BLaER1 (cell line): Measurements from ENCODE around the gene XK.

Source experiments
- H3K27ac ChIP-seq: shearing (Covaris generic); formaldehyde crosslinking; 2 replicates; pipeline ENCODE4 v1.8.1; 2022
- H3K27me3 ChIP-seq: shearing (Covaris generic); formaldehyde crosslinking; 2 replicates; pipeline ENCODE4 v1.8.1; 2022
- H3K36me3 ChIP-seq: shearing (Covaris generic); formaldehyde crosslinking; 2 replicates; pipeline ENCODE4 v1.8.1; 2022
- H3K4me1 ChIP-seq: shearing (Covaris generic); formaldehyde crosslinking; 2 replicates; pipeline ENCODE4 v1.8.1; 2022
- H3K4me2 ChIP-seq: shearing (Covaris generic); formaldehyde crosslinking; 2 replicates; pipeline ENCODE4 v1.8.1; 2022
- H3K4me3 ChIP-seq: shearing (Covaris generic); formaldehyde crosslinking; 2 replicates; pipeline ENCODE4 v1.8.1; 2022
- H3K9ac ChIP-seq: shearing (Covaris generic); formaldehyde crosslinking; 2 replicates; pipeline ENCODE4 v1.8.1; 2022
- H3K9me3 ChIP-seq: shearing (Covaris generic); formaldehyde crosslinking; 2 replicates; pipeline ENCODE4 v1.8.1; 2022
- H4K20me1 ChIP-seq: shearing (Covaris generic); formaldehyde crosslinking; 2 replicates; pipeline ENCODE4 v1.8.1; 2022
- Cebpa-rat ChIP-seq: shearing (Covaris generic); IDR thresholded peaks from 2 replicates; pipeline ENCODE4 v1.8.1; 2022

Gene XK

DNA sequence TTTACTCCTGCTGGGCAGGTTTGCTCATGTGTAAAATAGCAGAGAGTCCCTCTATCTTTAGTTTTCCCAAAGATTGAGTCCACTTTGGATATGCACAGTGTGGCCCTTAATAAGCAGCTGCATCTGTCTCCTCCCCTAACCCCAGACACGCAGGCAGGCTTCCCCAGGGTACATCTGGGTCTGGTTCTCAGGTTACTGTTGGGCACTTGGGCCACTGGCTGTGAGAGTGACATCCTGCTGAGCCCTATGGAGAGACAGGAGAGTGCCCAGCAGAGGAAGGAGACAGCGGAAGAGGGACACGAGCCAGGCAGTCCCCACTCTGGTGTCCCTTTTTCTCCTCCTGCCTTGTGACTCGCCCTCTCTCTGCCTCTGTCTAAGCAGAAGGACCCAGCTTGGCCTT lies 16.0 kb downstream of the XK start:
- Histone ChIP-seq H3K4me2 (no peak overlapping the region), H4K20me1 (no peaks in the 10 kb centered on the region), H3K4me3 (no peak overlapping the region), H3K27me3 (no peaks in the 10 kb centered on the region), H3K27ac (no peak overlapping the region), H3K9me3 (no peaks in the 10 kb centered on the region), H3K9ac (no peak overlapping the region), H3K36me3 (no peaks in the 10 kb centered on the region), H3K4me1 (no peaks in the 10 kb centered on the region)
- TF ChIP-seq Cebpa-rat, result no peak

DNA sequence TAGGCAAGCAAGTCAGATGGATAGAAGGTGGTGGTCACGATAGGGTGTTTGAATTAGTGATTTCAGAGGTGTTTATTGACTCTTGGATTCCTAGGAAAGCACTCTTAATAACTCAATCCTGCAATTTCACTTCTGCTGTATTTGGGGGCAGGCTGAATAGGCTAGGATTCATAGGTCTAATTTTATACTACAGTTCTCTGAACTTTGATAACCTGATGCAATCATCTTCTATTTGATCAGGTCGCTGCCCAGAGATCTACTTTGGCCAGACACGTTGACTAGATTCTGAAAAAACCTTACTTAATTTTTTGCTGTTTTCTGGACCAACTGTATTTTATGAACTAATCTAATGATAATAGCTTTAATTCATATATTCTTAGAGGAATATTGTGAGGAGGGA lies 26.4 kb downstream of the XK start:
- Histone ChIP-seq H3K9me3 (peaks cover 14% of the 10 kb centered on the region), H3K4me1 (no peaks in the 10 kb centered on the region), H3K36me3 (no peaks in the 10 kb centered on the region), H3K27me3 (no peaks in the 10 kb centered on the region), H3K4me3 (no peak overlapping the region), H4K20me1 (no peaks in the 10 kb centered on the region), H3K9ac (no peak overlapping the region), H3K27ac (no peak overlapping the region), H3K4me2 (no peak overlapping the region)
- TF ChIP-seq Cebpa-rat, result no peak

DNA sequence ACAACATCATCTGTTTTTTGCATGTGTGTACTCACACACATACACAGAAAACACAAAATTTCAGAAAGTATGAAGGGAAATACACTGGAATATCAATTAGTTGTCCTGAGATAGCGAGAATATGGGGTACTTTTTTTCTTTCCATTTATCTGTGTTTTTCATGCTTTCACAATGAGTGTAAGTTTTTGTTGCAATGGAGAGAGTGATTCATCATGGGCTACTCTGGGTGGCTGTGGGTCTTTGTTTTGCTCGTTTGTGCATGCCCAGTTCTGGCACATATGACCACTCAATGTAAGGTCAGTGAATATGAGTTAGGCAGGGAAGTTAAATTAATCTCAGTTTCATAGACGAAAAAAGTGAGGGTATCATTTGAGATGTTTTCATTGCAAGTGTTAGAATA lies 26.9 kb downstream of the XK start:
- H3K9me3 ChIP-seq, result peaks cover 9% of the 10 kb centered on the region
- no peak for TF ChIP-seq Cebpa-rat
- no peak overlapping the region for H3K9ac ChIP-seq
- no peaks in the 10 kb centered on the region for H3K4me1 ChIP-seq
- H3K4me2 ChIP-seq, result no peak overlapping the region
- no peaks in the 10 kb centered on the region for H3K36me3 ChIP-seq
- no peak overlapping the region for H3K27ac ChIP-seq
- no peaks in the 10 kb centered on the region for H3K27me3 ChIP-seq
- H3K4me3 ChIP-seq, result no peak overlapping the region
- H4K20me1 ChIP-seq, result no peaks in the 10 kb centered on the region

DNA sequence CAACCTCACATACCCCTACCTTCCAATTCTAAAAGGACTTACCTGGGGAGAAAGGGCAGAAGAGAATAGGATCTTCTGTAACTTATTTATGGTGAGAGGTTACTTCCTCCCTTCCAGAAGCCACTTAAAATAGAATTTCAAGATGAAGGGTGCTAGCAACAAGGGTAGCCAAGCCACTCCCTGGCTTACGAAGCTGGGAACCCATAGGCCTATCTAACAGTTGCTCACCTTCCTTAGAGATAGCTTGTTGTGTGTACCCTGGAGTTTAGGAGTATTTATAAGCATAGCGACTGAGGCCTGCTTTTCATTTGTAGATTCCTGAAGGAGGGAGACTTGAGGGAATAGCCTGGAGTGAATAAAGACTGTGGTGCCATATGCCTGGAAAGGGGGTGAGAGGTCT lies 28.9 kb downstream of the XK start:
- no peak overlapping the region for H3K4me3 ChIP-seq
- H3K9me3 ChIP-seq, result peaks cover 13% of the 10 kb centered on the region
- no peak overlapping the region for H3K4me2 ChIP-seq
- TF ChIP-seq Cebpa-rat, result no peak
- no peaks in the 10 kb centered on the region for H3K27me3 ChIP-seq
- no peak overlapping the region for H3K9ac ChIP-seq
- no peak overlapping the region for H3K27ac ChIP-seq
- H3K36me3 ChIP-seq, result no peaks in the 10 kb centered on the region
- H4K20me1 ChIP-seq, result no peaks in the 10 kb centered on the region
- no peaks in the 10 kb centered on the region for H3K4me1 ChIP-seq

GRCh38 chrX:37716602-37717001 lies 31.0 kb downstream of the XK start:
- H3K4me3 ChIP-seq, result no peak overlapping the region
- peaks cover 23% of the 10 kb centered on the region for H3K9me3 ChIP-seq
- no peaks in the 10 kb centered on the region for H3K27me3 ChIP-seq
- no peak for TF ChIP-seq Cebpa-rat
- no peaks in the 10 kb centered on the region for H3K4me1 ChIP-seq
- H3K27ac ChIP-seq, result no peak overlapping the region
- no peak overlapping the region for H3K9ac ChIP-seq
- H3K4me2 ChIP-seq, result no peak overlapping the region
- H4K20me1 ChIP-seq, result no peaks in the 10 kb centered on the region
- no peaks in the 10 kb centered on the region for H3K36me3 ChIP-seq

DNA sequence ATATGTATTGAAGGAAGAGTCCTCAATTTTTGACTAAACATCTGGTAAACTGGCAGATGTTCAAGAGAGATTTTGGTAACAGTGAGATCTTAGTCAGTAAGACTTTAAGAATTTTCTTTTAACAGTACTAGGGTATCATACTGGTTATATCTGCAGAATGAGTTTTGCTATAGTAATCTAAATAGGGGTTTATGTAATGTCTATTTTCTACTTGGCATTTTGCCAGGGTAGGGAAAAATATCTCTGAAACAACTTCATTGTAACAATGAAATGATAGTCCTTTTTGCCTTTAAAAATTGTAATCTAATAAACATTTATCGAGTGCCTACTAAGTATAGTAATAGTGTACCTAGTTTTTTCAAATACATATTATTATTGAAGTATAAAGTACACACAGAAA lies 32.1 kb downstream of the XK start:
- H3K4me1 ChIP-seq, result no peaks in the 10 kb centered on the region
- H3K36me3 ChIP-seq, result no peaks in the 10 kb centered on the region
- H4K20me1 ChIP-seq, result no peaks in the 10 kb centered on the region
- H3K9ac ChIP-seq, result no peak overlapping the region
- H3K9me3 ChIP-seq, result peaks cover 30% of the 10 kb centered on the region
- no peak for TF ChIP-seq Cebpa-rat
- H3K4me2 ChIP-seq, result no peak overlapping the region
- H3K27me3 ChIP-seq, result no peaks in the 10 kb centered on the region
- H3K27ac ChIP-seq, result no peak overlapping the region
- H3K4me3 ChIP-seq, result no peak overlapping the region

DNA sequence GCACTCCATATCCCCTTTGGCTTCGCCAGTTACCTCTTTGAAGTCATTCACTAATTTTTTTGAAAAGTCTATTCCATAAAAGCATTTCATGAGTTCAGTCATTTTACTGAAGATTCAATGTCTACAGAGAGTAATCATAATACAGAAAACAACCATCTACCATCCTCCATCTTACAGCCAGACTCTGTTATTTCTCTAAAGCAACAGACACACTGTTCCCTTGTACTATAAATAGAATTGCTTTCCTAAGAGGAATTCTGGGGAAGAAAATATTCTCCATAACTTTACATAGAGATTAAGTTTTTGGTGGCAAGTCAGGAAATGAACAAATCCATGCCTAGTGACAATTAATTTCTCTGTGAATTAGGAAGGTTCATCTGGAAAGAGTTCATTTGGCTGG lies 37.0 kb downstream of the XK start:
- no peak for TF ChIP-seq Cebpa-rat
- peaks cover 65% of the 10 kb centered on the region for H3K9me3 ChIP-seq
- no peak overlapping the region for H3K4me3 ChIP-seq
- H3K4me1 ChIP-seq, result peaks cover 30% of the 10 kb centered on the region
- H3K27ac ChIP-seq, result no peak overlapping the region
- no peaks in the 10 kb centered on the region; the same call in 1 of the 2 replicates for H3K36me3 ChIP-seq
- H4K20me1 ChIP-seq, result no peaks in the 10 kb centered on the region
- H3K27me3 ChIP-seq, result no peaks in the 10 kb centered on the region
- no peak overlapping the region for H3K4me2 ChIP-seq
- H3K9ac ChIP-seq, result no peak overlapping the region

- Histone ChIP-seq H3K9me3 (peaks cover 69% of the 10 kb centered on the region), H3K9ac (no peak overlapping the region), H3K4me1 (peaks cover 45% of the 10 kb centered on the region), H3K27me3 (no peaks in the 10 kb centered on the region), H3K4me3 (no peak overlapping the region), H4K20me1 (no peaks in the 10 kb centered on the region), H3K4me2 (peak overlapping the region; percentile 61; the same call in 1 of the 2 replicates), H3K27ac (peak overlapping the region; percentile 78; the same call in 1 of the 2 replicates), H3K36me3 (peaks cover 10% of the 10 kb centered on the region; the same call in 1 of the 2 replicates)
- TF ChIP-seq Cebpa-rat, result no peak
Observed at GRCh38 chrX:37726346-37726745, 40.8 kb downstream of the XK start.

DNA sequence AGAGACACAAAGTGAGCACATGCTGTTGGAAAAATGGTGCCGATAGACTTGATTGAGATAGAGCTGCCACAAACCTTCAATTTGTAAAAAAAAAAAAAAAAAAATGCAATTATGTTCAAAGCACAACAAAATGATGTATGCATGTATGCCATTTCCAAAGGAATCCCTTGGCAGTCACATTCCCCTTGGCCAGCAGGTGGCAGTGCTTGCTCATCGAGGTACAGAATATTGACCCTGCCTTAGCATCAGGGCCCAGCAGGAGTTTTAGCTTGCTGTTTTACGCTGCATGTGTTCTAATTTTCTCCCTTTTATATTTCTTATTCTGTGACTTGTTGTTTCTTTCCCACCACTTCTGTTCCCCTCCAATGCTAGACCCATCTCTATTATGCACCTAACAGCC lies 59.8 kb downstream of the XK start:
- TF ChIP-seq Cebpa-rat, result no peak
- Histone ChIP-seq H3K9ac (no peak overlapping the region), H3K9me3 (peaks cover 12% of the 10 kb centered on the region), H3K27ac (0 out of 2 replicates have a peak overlapping the region, but pooled peaks have one; percentile 64), H3K4me2 (peak overlapping the region; percentile 55), H3K4me1 (peaks cover 29% of the 10 kb centered on the region), H4K20me1 (no peaks in the 10 kb centered on the region), H3K36me3 (no peaks in the 10 kb centered on the region), H3K27me3 (no peaks in the 10 kb centered on the region), H3K4me3 (no peak overlapping the region)

DNA sequence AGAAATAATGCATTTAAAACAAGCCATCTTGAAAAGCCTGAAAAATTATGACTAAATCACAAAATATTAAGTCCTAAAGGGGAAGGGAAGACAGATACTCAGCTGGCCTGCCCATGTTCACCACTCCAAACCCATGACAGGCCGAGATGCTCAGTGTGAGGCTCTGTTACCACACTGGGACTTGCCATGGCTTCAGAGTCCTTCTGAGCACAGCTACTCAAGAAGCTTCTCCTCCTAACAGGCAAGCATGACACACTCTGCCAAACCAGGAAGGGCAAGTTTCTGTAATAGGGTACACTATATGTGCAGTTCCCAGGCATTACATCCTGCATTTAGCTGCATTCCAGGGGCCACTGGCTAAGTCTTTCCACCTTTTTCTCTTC lies 60.2 kb downstream of the XK start:
- H3K27ac ChIP-seq, result peak overlapping the region; percentile 64; the same call in 1 of the 2 replicates
- H4K20me1 ChIP-seq, result no peaks in the 10 kb centered on the region
- H3K4me2 ChIP-seq, result peak overlapping the region; percentile 55
- peaks cover 29% of the 10 kb centered on the region for H3K4me1 ChIP-seq
- no peaks in the 10 kb centered on the region for H3K27me3 ChIP-seq
- H3K9ac ChIP-seq, result no peak overlapping the region
- TF ChIP-seq Cebpa-rat, result no peak
- H3K4me3 ChIP-seq, result no peak overlapping the region
- H3K9me3 ChIP-seq, result peaks cover 12% of the 10 kb centered on the region
- no peaks in the 10 kb centered on the region for H3K36me3 ChIP-seq
